K562 (cell line): ENCODE measurements around the gene CPSF4L. TPM values are rescaled to one million over a fixed set of nuclear protein-coding genes. Genes with fewer than 3 reads are reported as not detected.

Experiments used
- ARID2 ChIP-seq: fragments of 450-650 bp; IDR thresholded peaks from 2 replicates; pipeline ENCODE4 v1.6.1; 2017; ENCODE audit warnings: antibody characterized with exemption, mild to moderate bottlenecking
- ARNT ChIP-seq, 2 experiments: fragments of 450-650 bp; IDR thresholded peaks; 2 replicates each; pipeline ENCODE4 v1.6.1; 2016; ENCODE audit warnings: mild to moderate bottlenecking in 1 of 2
- CBFA2T2 ChIP-seq: fragments of 450-650 bp; conservative IDR thresholded peaks from 2 replicates; pipeline ENCODE4 v1.6.1; 2017; ENCODE audit warnings: mild to moderate bottlenecking
- CEBPB ChIP-seq: fragments of 450-650 bp; IDR thresholded peaks from 2 replicates; pipeline ENCODE4 v1.6.1; 2016; ENCODE audit warnings: missing genetic modification characterization, missing compliant biosample characterization
- HNRNPL ChIP-seq: fragments of 200-400 bp; formaldehyde crosslinking; IDR thresholded peaks from 2 replicates; pipeline ENCODE4 v1.6.1; 2017; ENCODE audit warnings: low read depth, mild to moderate bottlenecking, low read length
- KLF13 ChIP-seq: fragments of 450-650 bp; IDR thresholded peaks from 2 replicates; pipeline ENCODE4 v1.6.1; 2016; ENCODE audit warnings: missing genetic modification characterization, low read depth, mild to moderate bottlenecking, missing compliant biosample characterization, moderate library complexity, borderline replicate concordance
- LCOR ChIP-seq: sonication (generic); formaldehyde crosslinking; IDR thresholded peaks from 2 replicates; pipeline ENCODE4 v1.8.0; 2022; ENCODE audit warnings: mild to moderate bottlenecking, missing genetic modification reagents
- MAFG ChIP-seq: fragments of 450-650 bp; conservative IDR thresholded peaks from 2 replicates; pipeline ENCODE4 v1.6.1; 2016; ENCODE audit warnings: missing genetic modification characterization, missing compliant biosample characterization
- MBD2 ChIP-seq: sonication (generic); IDR thresholded peaks from 2 replicates; pipeline ENCODE4 v1.6.1; 2016; ENCODE audit warnings: low read depth, borderline replicate concordance
- PML ChIP-seq: IDR thresholded peaks from 2 replicates; pipeline ENCODE4 v1.6.1; 2012; ENCODE audit warnings: low read length, inconsistent platforms
- RBM39 ChIP-seq: fragments of 200-400 bp; formaldehyde crosslinking; optimal IDR thresholded peaks from 2 replicates; pipeline ENCODE3; 2018; ENCODE audit warnings: low read depth, low read length
- RNF2 ChIP-seq: sonication (generic); IDR thresholded peaks from 2 replicates; pipeline ENCODE4 v1.6.1; 2016
- ZNF232 ChIP-seq: sonication (generic); formaldehyde crosslinking; IDR thresholded peaks from 2 replicates; pipeline ENCODE4 v1.8.0; 2022; ENCODE audit warnings: mild to moderate bottlenecking, missing genetic modification reagents
- ZNF239 ChIP-seq: fragments of 250-450 bp; sonication (Bioruptor Pico); IDR thresholded peaks from 2 replicates; pipeline ENCODE4 v1.4.0; 2020; ENCODE audit warnings: mild to moderate bottlenecking
- ZNF699 ChIP-seq: fragments of 250-450 bp; sonication (Bioruptor Pico); IDR thresholded peaks from 2 replicates; pipeline ENCODE4 v1.8.0; 2021; ENCODE audit warnings: mild to moderate bottlenecking, moderate library complexity; ENCODE audit not compliant: insufficient replicate concordance
- ZNF717 ChIP-seq: fragments of 250-450 bp; sonication (Bioruptor Pico); IDR thresholded peaks from 2 replicates; pipeline ENCODE4 v1.5.0; 2021
- polyA plus RNA-seq, 8 experiments: library from polyadenylated mRNA; depleted of rRNA in 4 of 8; stranded (reverse) in 5 of 8; unstranded in 3 of 8; fragments of >200 nt; fragmentation: Nextera tagmentation in 2 of 8; fragmentation: Illumina TruSeq in 1 of 8; extraction: Ambion mirVana in 2 of 8; extraction: Trizol in 1 of 8; gene quantifications; 2 replicates each; pipeline versions ENCODE4 v1.2.1 to v1.2.3, GENCODE V29; 2011 to 2014; ENCODE audit warnings: inconsistent platforms in 1 of 8, missing spikeins in 1 of 8
- total RNA-seq, 7 experiments: library from RNA; depleted of rRNA in 6 of 7; stranded (reverse); fragments of >200 nt in 6 of 7; fragmentation: Illumina TruSeq in 2 of 7; extraction: Trizol in 2 of 7; gene quantifications; 2 replicates each; pipeline versions ENCODE4 v1.2.1 to v1.2.3, GENCODE V29; 2011 to 2021; ENCODE audit warnings: low replicate concordance in 1 of 7
- TF ChIP-seq, protein P1 (sequence below), 2 experiments: IDR thresholded peaks; 2 replicates each; pipeline ENCODE4 v1.6.1; 2012; ENCODE audit warnings: improper control_type of control experiment in 2 of 2, low read depth in 2 of 2, low read length in 2 of 2, borderline replicate concordance in 1 of 2
- TF ChIP-seq, protein P2 (sequence below), 2 experiments: fragments of 450-650 bp in 1 of 2; sonication (generic) in 1 of 2; formaldehyde crosslinking; conservative IDR thresholded peaks; 2 replicates each; pipeline versions ENCODE4 v1.4.0 to v1.8.1; 2020 to 2022; ENCODE audit warnings: mild to moderate bottlenecking in 1 of 2, missing genetic modification reagents in 1 of 2
- TF ChIP-seq, protein P3 (sequence below): fragments of 450-650 bp; IDR thresholded peaks from 2 replicates; pipeline ENCODE4 v1.6.1; 2016; ENCODE audit warnings: antibody characterized with exemption
- TF ChIP-seq, protein P4 (sequence below): sonication (generic); formaldehyde crosslinking; IDR thresholded peaks from 2 replicates; pipeline ENCODE4 v1.8.0; 2022; ENCODE audit warnings: mild to moderate bottlenecking, missing genetic modification reagents
- TF ChIP-seq, protein P5 (sequence below): conservative IDR thresholded peaks from 2 replicates; pipeline ENCODE4 v1.6.1; 2011; ENCODE audit warnings: low read depth, mild to moderate bottlenecking, low read length; ENCODE audit not compliant: control insufficient read depth

CPSF4L gene
- total and polyA plus RNA-seq, 9 of the 15 experiments (the other 6 are each of a cell fraction or from before 2014, with no cell fraction given), result not detected

DNA sequence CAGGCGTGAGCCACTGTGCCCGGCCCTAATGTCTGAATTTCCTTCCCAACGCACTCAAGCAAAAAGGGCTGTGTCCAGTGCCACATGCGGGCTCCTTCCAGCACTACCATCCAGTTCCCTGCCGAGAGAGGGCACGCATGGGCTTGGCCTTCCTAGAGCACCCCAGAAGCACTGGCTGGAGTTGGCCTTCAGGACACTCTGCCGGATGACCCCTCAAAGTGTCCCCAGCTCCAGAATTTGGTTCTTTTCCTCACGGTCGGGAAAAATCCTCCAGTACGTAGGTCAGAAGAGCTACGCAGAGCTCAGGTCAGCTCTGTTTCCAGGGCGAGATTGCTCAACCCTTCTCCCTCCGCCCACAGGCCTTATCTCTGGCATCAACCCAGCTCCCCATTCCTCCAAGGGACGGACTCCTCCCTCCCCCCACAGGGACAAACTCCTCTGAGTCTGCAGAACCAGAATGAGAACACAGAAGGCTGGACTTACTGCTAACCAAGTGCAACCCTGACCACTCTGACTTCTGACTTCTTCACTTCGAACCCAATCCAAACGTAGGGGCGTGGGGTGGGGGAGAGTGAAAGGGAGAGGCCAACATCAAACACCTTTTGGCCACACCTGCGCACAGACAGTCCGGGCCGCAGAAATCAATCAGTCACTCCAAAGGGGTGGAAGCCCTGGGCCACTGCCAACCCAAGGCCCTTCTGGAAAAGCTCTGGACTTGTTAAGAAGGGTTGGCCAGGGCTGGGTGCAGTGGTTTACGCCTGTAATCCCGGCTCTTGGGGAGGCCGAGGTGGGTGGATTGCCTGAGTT, 46.5 kb upstream of the CPSF4L start (continued):
- TF ChIP-seq HNRNPL (no peak), ZNF717 (CRISPR knock-in tag) (no peak), ARID2 (no peak), PML (0 out of 2 replicates have a peak, but pooled peaks have one; percentile 20), ZNF239 (CRISPR knock-in tag) (no peak), CBFA2T2 (peak; percentile 33), ZNF232 (CRISPR knock-in tag) (no peak), MBD2 (0 out of 2 replicates have a peak, but pooled peaks have one; percentile 39), KLF13 (0 out of 2 replicates have a peak, but pooled peaks have one; percentile 53), ZNF699 (CRISPR knock-in tag) (no peak), CEBPB (tag) (peak; percentile 100), LCOR (CRISPR knock-in tag) (no peak), RNF2 (peak; percentile 89), RBM39 (peak; percentile 48), MAFG (tag) (peak; percentile 31), ARNT (IDR thresholded peaks at IDR 0.05) (peak in 1 of 2 experiments; percentile 63; a peak in 1 of 4 replicates)
- TF ChIP-seq, protein P1, sequence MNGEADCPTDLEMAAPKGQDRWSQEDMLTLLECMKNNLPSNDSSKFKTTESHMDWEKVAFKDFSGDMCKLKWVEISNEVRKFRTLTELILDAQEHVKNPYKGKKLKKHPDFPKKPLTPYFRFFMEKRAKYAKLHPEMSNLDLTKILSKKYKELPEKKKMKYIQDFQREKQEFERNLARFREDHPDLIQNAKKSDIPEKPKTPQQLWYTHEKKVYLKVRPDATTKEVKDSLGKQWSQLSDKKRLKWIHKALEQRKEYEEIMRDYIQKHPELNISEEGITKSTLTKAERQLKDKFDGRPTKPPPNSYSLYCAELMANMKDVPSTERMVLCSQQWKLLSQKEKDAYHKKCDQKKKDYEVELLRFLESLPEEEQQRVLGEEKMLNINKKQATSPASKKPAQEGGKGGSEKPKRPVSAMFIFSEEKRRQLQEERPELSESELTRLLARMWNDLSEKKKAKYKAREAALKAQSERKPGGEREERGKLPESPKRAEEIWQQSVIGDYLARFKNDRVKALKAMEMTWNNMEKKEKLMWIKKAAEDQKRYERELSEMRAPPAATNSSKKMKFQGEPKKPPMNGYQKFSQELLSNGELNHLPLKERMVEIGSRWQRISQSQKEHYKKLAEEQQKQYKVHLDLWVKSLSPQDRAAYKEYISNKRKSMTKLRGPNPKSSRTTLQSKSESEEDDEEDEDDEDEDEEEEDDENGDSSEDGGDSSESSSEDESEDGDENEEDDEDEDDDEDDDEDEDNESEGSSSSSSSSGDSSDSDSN (IDR thresholded peaks at IDR 0.05; ENCODE audit: borderline replicate concordance in 1 of 2, low read depth in 2 of 2, low read length in 2 of 2), result peak in 1 of 2 experiments; percentile 54; a peak in 1 of 4 replicates
- TF ChIP-seq, protein P2, sequence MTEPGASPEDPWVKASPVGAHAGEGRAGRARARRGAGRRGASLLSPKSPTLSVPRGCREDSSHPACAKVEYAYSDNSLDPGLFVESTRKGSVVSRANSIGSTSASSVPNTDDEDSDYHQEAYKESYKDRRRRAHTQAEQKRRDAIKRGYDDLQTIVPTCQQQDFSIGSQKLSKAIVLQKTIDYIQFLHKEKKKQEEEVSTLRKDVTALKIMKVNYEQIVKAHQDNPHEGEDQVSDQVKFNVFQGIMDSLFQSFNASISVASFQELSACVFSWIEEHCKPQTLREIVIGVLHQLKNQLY (CRISPR knock-in tag; conservative IDR thresholded peaks at IDR 0.05), result no peak
- TF ChIP-seq, protein P3, sequence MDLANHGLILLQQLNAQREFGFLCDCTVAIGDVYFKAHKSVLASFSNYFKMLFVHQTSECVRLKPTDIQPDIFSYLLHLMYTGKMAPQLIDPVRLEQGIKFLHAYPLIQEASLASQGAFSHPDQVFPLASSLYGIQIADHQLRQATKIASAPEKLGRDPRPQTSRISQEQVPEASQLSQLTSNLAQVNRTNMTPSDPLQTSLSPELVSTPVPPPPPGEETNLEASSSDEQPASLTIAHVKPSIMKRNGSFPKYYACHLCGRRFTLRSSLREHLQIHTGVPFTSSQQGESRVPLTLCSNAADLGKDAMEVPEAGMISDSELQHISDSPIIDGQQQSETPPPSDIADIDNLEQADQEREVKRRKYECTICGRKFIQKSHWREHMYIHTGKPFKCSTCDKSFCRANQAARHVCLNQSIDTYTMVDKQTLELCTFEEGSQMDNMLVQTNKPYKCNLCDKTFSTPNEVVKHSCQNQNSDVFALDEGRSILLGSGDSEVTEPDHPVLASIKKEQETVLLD, result peak; percentile 67; the same call in 1 of the 2 replicates
- TF ChIP-seq, protein P4, sequence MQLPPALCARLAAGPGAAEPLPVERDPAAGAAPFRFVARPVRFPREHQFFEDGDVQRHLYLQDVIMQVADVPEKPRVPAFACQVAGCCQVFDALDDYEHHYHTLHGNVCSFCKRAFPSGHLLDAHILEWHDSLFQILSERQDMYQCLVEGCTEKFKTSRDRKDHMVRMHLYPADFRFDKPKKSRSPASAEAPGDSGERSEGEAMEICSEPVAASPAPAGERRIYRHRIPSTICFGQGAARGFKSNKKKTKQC (CRISPR knock-in tag), result 0 out of 2 replicates have a peak, but pooled peaks have one; percentile 46
- TF ChIP-seq, protein P5, sequence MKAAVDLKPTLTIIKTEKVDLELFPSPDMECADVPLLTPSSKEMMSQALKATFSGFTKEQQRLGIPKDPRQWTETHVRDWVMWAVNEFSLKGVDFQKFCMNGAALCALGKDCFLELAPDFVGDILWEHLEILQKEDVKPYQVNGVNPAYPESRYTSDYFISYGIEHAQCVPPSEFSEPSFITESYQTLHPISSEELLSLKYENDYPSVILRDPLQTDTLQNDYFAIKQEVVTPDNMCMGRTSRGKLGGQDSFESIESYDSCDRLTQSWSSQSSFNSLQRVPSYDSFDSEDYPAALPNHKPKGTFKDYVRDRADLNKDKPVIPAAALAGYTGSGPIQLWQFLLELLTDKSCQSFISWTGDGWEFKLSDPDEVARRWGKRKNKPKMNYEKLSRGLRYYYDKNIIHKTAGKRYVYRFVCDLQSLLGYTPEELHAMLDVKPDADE, result no peak; the same call in 1 of the 2 replicates
